HL-60 (cell line): Measurements from ENCODE around the gene CAMTA1.

Experiments
- CTCF ChIP-seq: IDR thresholded peaks from one replicate; pipeline ENCODE4 v1.5.1; 2011; ENCODE audit warnings: low read length, control low read depth, inconsistent platforms; ENCODE audit not compliant: insufficient read depth
- GABPA ChIP-seq: IDR thresholded peaks from 2 replicates; pipeline ENCODE4 v1.6.1; 2012; ENCODE audit warnings: low read depth
- POLR2AphosphoS5 ChIP-seq: IDR thresholded peaks from 2 replicates; pipeline ENCODE4 v1.6.1; 2012; ENCODE audit warnings: low read depth

GRCh38 chr1:7655354-7655753 lies 870.1 kb downstream of the CAMTA1 start:
- no peak for TF ChIP-seq CTCF
- no peak for TF ChIP-seq POLR2AphosphoS5
- TF ChIP-seq GABPA, result no peak
